KOPT-K1 (cell line): ENCODE data around the gene CEP164.

Experiments used
- H3K27ac ChIP-seq: fragments of 200-600 bp; sonication (generic); 2 replicates; pipeline ENCODE4 v1.5.1; 2016; ENCODE audit warnings: antibody characterized with exemption, mild to moderate bottlenecking, low read depth, low read length; ENCODE audit not compliant: poor library complexity, severe bottlenecking
- H3K36me3 ChIP-seq: fragments of 200-600 bp; sonication (generic); 2 replicates; pipeline ENCODE4 v1.5.1; 2017; ENCODE audit warnings: antibody characterized with exemption, mild to moderate bottlenecking, low read length, moderate library complexity; ENCODE audit not compliant: insufficient read depth
- H3K9me3 ChIP-seq: fragments of 200-600 bp; sonication (generic); 2 replicates; pipeline ENCODE4 v1.5.1; 2017; ENCODE audit warnings: antibody characterized with exemption, low read length, mild to moderate bottlenecking; ENCODE audit not compliant: insufficient read depth, poor library complexity, severe bottlenecking

The CEP164 gene

DNA sequence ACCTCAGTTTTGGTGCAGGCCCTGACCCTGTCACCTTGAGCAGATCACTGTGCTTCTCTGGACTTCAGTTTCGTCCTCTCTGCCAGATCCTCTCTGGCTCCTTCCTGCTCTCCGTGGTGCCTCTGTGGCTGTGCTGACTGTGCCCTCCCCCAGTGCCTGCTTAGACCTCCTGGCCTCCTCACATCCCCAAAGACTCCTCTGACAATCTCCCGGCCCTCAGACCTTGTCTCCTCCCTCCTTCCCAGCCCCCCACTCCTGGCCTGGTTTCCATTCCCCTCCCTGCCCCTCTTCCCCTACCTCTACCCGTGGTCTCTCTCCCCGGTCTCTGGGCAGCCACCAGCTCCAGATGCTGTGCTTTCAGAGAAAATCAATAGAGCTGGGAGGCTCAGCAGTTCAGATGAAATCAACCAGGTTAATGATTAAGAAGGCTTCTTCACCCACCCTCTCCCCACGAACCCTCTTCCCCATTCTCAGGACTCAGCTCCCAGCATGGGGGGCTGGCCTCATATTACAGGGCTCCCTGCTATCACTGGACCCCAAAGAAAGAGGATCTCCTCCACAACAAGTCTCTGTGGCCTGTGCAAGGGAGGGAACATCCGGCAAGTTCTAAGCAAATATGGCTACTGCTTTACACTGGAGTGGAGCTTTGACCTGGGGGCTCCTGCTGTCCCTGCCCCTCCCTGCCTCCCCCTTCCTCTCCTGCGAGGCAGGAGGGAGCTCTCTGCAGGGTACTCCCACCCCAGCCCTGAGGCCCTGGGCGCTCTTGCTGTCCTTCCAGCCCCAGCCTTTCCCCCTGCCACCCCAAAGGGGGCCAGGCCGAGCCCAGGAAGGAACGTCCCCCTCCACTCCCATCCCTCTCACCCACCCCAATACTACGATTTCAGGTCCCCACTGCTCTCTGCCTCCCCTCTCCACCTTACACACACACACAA lies 28.0 kb upstream of the CEP164 start:
- no peaks in the 10 kb centered on the region for H3K9me3 ChIP-seq
- no peak overlapping the region for H3K27ac ChIP-seq
- H3K36me3 ChIP-seq, result no peaks in the 10 kb centered on the region

DNA sequence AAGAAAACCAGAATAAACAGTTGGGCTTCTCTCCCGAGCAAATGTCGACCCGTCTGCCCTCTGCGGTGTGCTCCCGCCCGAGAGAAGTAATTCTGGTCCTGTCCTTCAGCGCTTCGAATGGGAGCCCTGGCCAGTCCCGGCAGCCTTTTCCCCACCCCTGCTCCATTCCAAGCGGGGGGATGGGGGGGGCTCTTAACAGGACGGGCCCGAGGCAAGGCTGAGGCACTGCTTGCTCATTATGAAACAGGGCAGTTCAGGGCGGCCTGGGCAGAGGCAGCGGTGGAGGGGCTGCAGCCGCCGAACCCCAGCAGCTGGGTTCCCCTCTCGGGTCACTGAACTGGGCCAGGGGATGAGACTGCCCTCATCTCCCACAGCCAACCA lies 27.4 kb upstream of the CEP164 start:
- Histone ChIP-seq H3K36me3 (no peaks in the 10 kb centered on the region), H3K9me3 (no peaks in the 10 kb centered on the region), H3K27ac (no peak overlapping the region)

DNA sequence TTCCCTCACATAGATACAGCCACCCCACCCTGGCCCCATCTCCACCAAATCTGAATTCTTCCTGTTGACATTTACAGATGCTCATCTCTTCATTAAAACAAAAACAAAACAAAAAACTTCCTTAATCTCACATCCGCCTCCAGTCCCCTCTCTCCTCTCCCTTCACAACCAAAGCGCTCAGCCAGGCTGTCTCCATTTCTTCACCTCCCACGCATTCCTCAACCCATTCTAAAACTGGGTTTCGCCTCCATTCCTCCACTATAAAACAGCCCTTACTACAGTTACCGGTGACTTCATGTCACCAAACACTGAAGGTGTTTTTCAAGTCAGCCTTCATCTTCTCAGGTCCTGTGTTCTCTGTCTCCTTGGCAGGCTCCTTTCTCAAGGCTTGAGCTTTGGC lies 26.9 kb upstream of the CEP164 start:
- no peak overlapping the region for H3K27ac ChIP-seq
- no peaks in the 10 kb centered on the region for H3K9me3 ChIP-seq

GRCh38 chr11:117302228-117302627 lies 25.4 kb upstream of the CEP164 start:
- Histone ChIP-seq H3K27ac (no peak overlapping the region), H3K36me3 (no peaks in the 10 kb centered on the region), H3K9me3 (no peaks in the 10 kb centered on the region)

More for the DNA sequence above, 26.9 kb upstream of the CEP164 start:
- H3K36me3 ChIP-seq, result no peaks in the 10 kb centered on the region

- Histone ChIP-seq H3K9me3 (no peaks in the 10 kb centered on the region), H3K36me3 (no peaks in the 10 kb centered on the region), H3K27ac (no peak overlapping the region)
These were observed 24.6 kb upstream of the CEP164 start for GRCh38 chr11:117303101-117303500.

DNA sequence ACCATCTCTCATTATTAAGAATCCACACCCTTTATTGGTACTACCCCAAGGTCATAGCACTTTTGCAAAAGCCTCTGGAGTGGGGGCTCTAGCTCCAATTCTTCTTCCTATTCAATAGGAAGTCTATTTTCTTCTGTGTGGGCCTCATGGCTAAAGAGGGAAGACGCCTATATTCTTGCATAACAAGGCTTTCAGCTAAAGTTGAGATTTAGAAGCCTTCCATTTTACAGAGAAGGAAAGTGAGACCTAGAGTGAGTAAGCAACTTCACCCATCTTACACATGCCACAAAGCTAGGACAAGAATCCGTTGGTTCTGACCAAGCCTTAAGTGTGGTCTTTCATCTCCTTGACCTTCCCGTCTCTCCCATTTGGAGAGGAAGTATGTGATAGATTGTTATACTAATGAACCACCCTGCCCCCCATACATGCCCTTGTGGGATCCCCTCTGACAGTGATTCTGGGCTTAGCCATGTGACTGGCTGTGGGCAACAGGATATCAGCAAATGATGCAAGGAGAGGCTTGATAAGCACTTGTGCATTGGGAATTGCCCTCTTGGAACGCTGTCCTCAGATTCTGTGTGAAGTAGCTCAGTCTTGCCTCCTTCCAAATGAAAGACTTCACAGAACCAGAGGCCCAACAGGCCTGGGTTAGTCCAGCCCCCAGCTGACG lies 23.9 kb upstream of the CEP164 start:
- Histone ChIP-seq H3K27ac (no peak overlapping the region), H3K36me3 (no peaks in the 10 kb centered on the region), H3K9me3 (no peaks in the 10 kb centered on the region)

DNA sequence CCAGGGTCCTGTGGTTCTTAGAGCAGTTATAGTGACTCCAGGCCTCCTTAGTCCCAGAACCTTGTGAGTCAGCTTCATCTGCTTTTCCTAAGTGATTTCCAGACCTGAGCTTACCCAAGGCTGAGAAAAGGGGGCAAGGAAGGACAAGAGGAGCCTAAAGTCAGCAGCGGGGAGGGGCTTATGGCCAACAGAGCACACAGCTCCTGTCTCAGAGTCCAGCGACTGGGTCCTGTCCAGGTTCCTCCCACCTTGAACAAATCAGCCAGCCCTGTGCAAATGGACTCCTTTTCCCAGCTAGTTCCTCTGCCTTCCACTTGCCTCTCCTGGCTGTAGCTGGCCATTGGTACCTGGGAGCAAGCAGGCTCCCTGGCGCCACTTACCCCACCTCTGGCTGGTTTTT lies 22.5 kb upstream of the CEP164 start:
- Histone ChIP-seq H3K27ac (no peak overlapping the region), H3K9me3 (no peaks in the 10 kb centered on the region)

DNA sequence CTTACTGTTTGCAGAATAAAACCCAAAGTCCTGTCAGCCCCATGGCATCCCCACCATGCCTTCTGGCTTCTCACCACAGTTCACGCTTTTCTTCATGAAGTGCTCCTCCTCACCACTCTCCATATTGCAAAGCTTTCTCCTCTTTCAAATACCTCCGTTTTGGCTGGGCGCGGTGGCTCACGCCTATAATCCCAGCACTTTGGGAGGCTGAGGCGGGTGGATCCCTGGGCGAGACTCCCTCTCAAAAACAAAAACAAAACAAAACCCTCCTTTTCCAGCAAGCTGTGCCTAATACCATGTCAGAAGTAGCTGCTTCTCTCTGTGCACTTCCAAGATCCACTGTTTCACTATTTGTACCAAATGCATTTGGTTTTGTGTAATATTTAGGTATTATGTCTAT lies 18.3 kb upstream of the CEP164 start:
- no peaks in the 10 kb centered on the region for H3K9me3 ChIP-seq
- no peak overlapping the region for H3K27ac ChIP-seq
- no peaks in the 10 kb centered on the region for H3K36me3 ChIP-seq

More for the DNA sequence above, 22.5 kb upstream of the CEP164 start:
- H3K36me3 ChIP-seq, result no peaks in the 10 kb centered on the region

DNA sequence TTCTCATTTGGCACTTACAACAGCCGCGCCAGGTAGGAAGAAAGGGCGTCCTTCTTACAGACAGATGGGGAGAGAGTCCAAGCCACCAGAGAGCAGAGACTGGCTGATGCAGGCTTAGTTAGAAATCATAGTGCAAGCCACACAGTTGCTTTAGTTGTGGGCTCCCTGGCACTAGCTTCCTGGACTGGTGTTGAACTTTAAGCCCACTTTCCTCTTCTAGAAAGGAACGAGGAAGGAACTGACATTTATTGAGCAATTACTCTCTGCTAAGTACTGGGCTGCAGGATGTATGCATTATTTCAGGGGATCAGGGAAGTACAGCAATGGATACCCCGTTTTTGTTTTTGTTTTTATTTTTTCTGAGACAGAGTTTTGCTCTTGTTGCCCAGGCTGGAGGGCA lies 14.6 kb upstream of the CEP164 start:
- H3K36me3 ChIP-seq, result no peaks in the 10 kb centered on the region
- H3K27ac ChIP-seq, result no peak overlapping the region
- H3K9me3 ChIP-seq, result no peaks in the 10 kb centered on the region

DNA sequence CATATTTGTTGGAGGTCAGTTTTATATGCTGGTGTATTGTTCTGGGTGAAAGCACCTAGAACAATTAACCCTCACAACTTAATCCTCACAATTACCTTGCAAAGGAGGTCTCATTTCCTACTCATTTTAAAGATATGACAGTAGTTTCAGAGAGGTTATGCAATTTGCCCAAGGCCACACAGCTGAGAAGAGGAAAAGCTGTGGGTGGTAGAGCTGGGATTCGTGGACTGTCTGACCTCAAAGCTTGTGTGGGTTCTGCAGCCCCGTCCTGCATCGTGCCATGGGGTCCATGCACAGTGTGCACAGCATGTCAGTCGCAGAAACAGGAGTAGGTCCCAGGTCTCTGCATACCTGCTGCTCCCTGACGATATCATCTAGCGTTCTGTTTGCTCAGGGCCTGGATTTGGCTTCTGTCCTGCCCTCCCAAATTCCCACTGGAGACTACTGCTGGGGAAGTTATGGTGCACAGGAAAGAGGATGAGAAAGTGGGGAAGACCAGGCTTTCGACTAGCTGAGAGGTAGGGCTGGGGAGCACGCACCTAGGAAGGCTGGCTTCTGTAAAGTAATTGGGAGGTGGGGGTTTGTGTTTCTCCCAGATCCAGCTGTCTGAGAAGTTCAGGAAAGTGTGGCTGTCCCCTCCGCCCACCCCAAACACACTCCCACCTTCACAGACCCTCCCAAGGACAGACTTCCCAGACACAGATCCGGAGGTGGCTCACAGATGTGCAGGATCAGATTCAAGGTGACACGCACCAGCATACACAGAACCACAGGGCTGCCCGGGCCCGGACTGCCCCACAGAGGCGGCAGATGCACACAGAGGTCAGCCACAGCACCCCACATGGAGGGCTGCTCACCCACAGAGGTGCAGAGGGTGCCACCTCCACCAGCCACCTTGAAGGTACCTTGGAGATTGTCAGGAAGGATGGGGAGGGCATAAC lies 13.6 kb upstream of the CEP164 start:
- Histone ChIP-seq H3K27ac (no peak overlapping the region), H3K36me3 (no peaks in the 10 kb centered on the region), H3K9me3 (no peaks in the 10 kb centered on the region)

- Histone ChIP-seq H3K36me3 (no peaks in the 10 kb centered on the region), H3K27ac (no peak overlapping the region), H3K9me3 (no peaks in the 10 kb centered on the region)
These were observed 12.8 kb upstream of the CEP164 start for GRCh38 chr11:117314840-117315239.

DNA sequence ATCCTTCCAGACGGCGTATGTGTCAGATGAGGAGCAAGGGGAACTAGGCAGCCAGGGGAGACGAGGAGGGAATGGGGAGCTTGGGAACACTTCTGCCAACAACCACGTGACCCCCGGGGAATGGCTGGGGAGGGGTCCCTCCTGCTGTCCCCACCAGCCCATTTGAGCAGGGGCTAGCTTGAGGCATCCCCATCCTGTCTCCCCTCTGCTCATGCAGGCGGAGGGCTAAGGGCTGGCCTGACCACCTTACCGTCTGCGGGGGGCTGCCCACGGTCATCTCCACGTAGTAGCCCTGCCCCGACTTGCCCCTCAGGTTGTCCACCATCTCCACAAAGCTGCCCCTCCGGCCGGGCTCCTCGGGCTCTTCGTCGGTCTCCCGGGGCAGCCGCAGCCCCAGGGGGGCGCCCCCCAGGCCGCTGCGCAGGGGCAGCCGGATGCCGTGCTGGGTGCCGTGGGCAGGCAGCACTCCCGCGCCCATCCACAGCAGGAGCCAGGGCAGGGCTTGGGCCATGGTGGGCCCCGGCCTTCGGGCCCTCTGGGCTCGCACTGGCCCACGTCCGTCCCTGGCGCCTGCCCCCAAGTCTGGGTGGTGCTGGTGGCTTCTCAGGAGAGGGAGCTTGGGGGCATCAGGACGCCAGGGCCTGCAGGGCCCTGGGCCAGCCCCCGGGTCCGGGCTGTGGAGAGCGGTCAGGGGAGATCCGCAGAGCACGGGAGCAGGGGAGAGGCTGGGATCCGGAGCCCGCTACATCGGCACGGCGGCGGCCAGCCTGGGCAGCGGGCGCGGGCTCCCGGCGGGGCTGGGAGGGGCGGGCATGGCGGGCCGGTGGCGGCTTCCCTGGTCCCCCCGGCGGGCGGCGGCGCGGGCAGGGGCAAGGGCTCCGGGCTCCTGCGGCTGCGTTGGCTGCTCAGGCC lies 12.1 kb upstream of the CEP164 start:
- H3K36me3 ChIP-seq, result no peaks in the 10 kb centered on the region
- H3K27ac ChIP-seq, result no peak overlapping the region
- H3K9me3 ChIP-seq, result no peaks in the 10 kb centered on the region

GRCh38 chr11:117316197-117316961 lies 11.3 kb upstream of the CEP164 start, which contains the start of gene BACE1:
BACE1 (minus strand) TSS chr11:117316256; CDS start chr11:117315795, 461 bp downstream.
- H3K36me3 ChIP-seq, result no peaks in the 10 kb centered on the region
- H3K27ac ChIP-seq, result no peak within 1 kb of the TSS
- no peaks in the 10 kb centered on the region for H3K9me3 ChIP-seq
